Measurements from ENCODE around the gene IFI27L2. TPM values are rescaled to one million over a fixed set of nuclear protein-coding genes. Genes with fewer than 3 reads are reported as not detected.
A peak's percentile ranks its signal among the peaks of the same experiment; 100 is the strongest.

IFI27L2 gene, protein sequence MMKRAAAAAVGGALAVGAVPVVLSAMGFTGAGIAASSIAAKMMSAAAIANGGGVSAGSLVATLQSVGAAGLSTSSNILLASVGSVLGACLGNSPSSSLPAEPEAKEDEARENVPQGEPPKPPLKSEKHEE
- 10 to 100 TPM; 19.3 to 26.4 (median 23.6) TPM for total RNA-seq

DNA sequence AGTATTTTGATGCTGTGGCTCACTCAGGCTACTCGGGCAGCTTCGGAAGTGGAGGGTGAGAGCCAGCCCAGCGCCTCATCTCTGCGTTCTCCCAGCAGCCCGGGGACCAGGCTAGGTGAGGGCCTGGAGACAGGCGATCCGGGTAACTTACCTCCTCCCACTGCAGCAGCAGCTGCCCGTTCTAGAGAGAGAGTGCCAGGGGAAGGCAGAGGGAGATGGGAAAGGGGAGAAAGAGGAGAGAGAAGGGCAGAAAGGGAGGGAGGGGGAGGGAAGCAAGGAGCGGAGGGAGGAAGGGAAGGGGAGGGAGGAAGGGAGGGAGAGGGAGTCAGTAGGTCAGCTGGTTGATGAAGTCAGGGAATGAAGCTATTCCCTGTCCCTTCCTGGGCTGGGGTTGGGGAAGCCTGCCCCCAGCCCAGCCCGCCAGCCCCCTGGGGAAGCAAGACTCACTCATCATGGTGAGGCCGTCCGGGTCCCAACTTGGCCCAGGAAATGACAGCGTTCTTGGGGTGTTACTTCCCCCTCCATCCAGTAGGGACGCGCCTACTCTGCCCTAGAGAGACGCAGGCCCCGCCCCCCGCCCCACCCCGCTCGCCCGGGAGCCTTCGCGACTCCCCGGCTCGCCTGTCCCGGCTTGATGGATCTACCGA, at the start of gene IFI27L2:
TSS of gene IFI27L2 (minus strand) at position 494 of the 647 bp plus-strand sequence. CDS start at position 454, 40 bp downstream.
- H3K4me1 Mint-ChIP-seq (ENCODE audit: low read depth), result peaks cover 18% of the 10 kb centered on the region
- H3K9me3 Mint-ChIP-seq, result no peaks in the 10 kb centered on the region
- DNase-seq (peak; percentile 45), ATAC-seq (peak; percentile 96 to 99)
- peak within 1 kb of the TSS; percentile 88 for H3K4me3 Mint-ChIP-seq
- H3K27me3 Mint-ChIP-seq (ENCODE audit: low read depth), result peaks cover 6% of the 10 kb centered on the region
- H3K36me3 Mint-ChIP-seq (ENCODE audit: insufficient read depth), result no peaks in the 10 kb centered on the region

DNA sequence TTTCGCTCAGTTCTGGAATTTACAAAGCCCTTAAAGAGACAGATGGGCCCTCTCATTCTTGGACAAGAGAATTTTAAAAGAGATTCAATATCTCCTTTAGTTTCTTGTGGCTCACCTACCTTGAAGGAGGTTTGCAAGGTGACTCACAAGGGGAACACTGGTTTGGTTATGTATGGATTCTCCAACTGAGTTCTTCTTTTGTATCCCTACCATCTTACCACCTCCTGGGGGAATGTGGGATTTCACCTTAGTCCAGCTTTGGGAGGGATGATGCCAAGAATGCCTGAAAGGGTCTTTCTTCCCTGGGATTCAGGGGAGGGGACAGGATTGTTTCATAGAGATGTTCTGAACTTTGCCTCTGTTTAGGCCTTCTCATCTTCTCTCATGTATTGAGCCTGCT, 48.4 kb upstream of the IFI27L2 start:
- H3K4me1 Mint-ChIP-seq (ENCODE audit: low read depth), result peaks cover 34% of the 10 kb centered on the region
- no peaks in the 10 kb centered on the region for H3K9me3 Mint-ChIP-seq
- ATAC-seq (no peak), DNase-seq (no peak)
- H3K4me3 Mint-ChIP-seq, result peak overlapping the region; percentile 9
- no peaks in the 10 kb centered on the region for H3K36me3 Mint-ChIP-seq (ENCODE audit: insufficient read depth)
- peaks cover 13% of the 10 kb centered on the region for H3K27me3 Mint-ChIP-seq (ENCODE audit: low read depth)

DNA sequence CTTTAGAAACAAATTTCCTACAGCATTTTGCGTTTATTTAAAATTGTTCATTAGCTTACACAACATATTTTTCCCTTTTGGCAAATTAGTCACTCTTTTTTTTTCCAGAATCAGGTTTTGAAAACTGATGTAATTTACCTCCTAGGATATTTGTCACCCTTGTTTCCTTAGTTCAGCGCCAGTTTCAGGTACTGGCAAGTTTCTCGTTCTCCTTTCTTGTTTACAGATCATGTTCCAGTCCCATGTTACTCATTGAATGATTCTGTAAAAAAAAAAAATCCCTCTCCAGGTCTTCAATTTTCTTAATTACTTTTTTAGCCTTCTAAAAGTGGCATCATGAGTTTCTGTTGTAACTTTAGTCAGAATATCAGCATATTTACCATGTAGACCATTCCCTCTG, 47.4 kb upstream of the IFI27L2 start:
- H3K36me3 Mint-ChIP-seq (ENCODE audit: insufficient read depth), result no peaks in the 10 kb centered on the region
- H3K27me3 Mint-ChIP-seq (ENCODE audit: low read depth), result peaks cover 13% of the 10 kb centered on the region
- H3K4me3 Mint-ChIP-seq, result peak overlapping the region; percentile 75
- no peaks in the 10 kb centered on the region for H3K9me3 Mint-ChIP-seq
- DNase-seq (no peak), ATAC-seq (no peak)
- H3K4me1 Mint-ChIP-seq (ENCODE audit: low read depth), result peaks cover 34% of the 10 kb centered on the region

DNA sequence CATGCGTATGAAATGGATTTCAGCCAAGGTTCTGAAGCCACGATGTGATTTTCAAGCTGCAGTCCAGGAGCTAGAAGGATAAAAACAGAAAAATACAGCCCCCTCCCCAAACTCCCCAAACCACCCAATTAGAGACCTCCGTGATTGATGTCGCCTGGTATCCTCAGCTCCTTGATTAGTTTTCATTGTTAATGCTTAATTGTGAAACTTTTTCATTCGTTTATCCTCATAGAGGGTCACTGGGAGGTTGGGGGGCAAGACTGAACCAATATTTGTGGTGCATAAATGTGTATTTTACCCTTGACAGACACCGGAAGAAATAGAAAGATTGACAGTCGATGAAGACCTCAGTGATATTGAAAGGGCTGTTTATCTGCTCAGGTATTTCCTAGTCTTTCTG, 46.3 kb upstream of the IFI27L2 start:
- DNase-seq (no peak), ATAC-seq (no peak)
- peaks cover 30% of the 10 kb centered on the region for H3K4me1 Mint-ChIP-seq (ENCODE audit: low read depth)
- peak overlapping the region; percentile 75 for H3K4me3 Mint-ChIP-seq
- no peaks in the 10 kb centered on the region for H3K9me3 Mint-ChIP-seq
- H3K27me3 Mint-ChIP-seq (ENCODE audit: low read depth), result peaks cover 13% of the 10 kb centered on the region
- H3K36me3 Mint-ChIP-seq (ENCODE audit: insufficient read depth), result no peaks in the 10 kb centered on the region

DNA sequence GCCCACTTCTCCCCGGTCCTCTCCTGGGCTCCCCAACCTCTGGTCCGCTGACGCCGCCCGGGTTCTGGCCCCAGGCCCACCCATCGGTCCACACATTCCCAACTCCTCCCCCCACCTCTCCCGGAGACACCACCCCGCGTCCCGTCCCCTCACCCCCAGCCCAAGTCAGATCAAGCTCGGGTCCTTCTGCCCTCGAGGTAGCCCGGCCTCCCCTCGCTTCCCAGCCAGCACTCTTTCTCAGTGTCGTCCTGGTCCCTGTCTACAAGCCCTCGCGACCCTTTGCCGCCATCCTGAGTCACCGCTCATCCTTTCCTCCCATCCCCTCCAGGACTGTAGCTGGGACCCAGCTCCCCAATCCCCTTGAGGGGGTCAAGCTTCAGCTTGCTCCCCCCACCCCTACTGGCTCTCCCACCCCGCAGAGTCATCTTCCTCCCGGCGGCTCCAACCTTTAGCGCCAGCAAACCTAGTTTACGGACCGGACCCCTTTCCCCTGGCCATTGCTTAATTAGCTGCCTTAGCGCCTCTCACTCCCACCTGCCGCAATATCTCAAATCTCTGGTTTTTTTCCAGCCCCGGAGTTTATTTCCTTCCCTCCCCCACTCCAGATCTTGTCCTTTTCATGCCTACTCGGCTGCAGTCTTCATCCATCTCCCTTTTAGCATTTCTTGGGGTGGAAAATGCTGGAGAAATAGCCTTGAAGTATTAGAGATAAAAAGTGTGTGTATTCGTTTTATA, 45.8 kb upstream of the IFI27L2 start:
- Mint-ChIP-seq H3K27me3 (ENCODE audit: low read depth) (peaks cover 13% of the 10 kb centered on the region), H3K4me3 (peak overlapping the region; percentile 75), H3K36me3 (ENCODE audit: insufficient read depth) (no peaks in the 10 kb centered on the region), H3K4me1 (ENCODE audit: low read depth) (peaks cover 26% of the 10 kb centered on the region), H3K9me3 (no peaks in the 10 kb centered on the region)
- no peak for DNase-seq
- ATAC-seq, result no peak

DNA sequence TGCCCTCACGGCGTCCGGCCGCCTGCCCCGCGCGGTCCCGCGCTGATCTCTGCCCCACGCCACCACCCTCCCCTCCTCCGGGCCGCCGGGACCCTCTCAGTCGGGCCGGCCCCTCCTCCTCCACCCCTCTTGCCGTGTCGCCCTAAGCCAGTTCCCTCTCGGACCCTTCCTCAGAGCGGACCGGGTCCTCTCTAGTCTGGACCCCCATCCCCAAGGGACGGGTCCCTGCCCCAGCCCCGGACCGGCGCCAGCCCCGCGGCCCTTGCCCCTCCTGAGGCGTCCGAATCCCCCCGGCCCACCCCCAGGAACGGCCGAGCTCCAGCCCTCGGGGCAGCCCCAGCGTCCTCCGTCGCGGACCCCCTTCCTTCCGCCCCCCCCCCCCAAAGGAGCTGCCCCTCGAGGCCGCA, 45.2 kb upstream of the IFI27L2 start:
- no peaks in the 10 kb centered on the region for H3K36me3 Mint-ChIP-seq (ENCODE audit: insufficient read depth)
- no peak for DNase-seq
- ATAC-seq, result no peak
- no peaks in the 10 kb centered on the region for H3K9me3 Mint-ChIP-seq
- H3K4me1 Mint-ChIP-seq (ENCODE audit: low read depth), result peaks cover 26% of the 10 kb centered on the region
- H3K27me3 Mint-ChIP-seq (ENCODE audit: low read depth), result peaks cover 13% of the 10 kb centered on the region
- peak overlapping the region; percentile 75 for H3K4me3 Mint-ChIP-seq

DNA sequence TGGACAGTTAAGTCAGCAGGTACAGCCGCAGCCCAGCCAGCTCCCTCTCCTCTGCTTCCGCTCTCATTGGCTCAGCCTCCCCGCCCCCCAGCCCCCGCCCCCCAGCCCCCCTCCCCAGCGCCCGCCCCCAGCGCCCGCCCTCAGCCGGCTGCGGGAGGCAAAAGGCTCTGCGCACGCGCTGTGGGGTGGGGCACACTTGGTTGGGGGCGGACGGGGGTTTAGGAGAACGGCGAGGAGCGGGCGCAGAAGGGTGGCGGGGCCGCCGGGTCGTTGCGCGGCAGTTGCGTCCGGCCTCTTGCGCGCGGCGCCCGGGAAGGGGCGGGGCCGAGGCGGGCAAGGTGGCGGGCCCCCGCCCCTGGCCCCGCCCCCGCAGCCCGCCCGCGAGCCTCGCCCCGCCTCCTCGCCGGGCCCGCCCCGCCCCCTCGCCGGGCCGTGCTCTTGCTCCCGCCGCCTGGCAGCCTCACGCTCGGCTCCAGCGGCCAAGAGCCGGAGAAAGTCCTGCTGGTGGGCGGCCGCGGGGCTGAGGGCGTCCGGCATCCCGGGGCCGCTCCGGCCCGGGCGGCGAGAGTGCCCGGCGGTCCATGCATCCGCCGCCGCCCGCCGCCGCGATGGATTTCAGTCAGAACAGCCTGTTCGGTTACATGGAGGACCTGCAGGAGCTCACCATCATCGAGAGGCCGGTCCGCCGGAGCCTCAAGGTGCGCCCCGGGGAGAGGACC, 44.6 kb upstream of the IFI27L2 start, which contains the start of gene PPP4R4:
TSS of gene PPP4R4 (plus strand) at position 438 of the 719 bp plus-strand sequence. CDS start at position 582, 144 bp downstream.
- DNase-seq, result peak; percentile 85
- H3K36me3 Mint-ChIP-seq (ENCODE audit: insufficient read depth), result no peaks in the 10 kb centered on the region
- peaks cover 13% of the 10 kb centered on the region for H3K27me3 Mint-ChIP-seq (ENCODE audit: low read depth)
- peak within 1 kb of the TSS; percentile 79 for H3K4me3 Mint-ChIP-seq
- peak; percentile 89 to 93 for ATAC-seq
- H3K4me1 Mint-ChIP-seq (ENCODE audit: low read depth), result peaks cover 26% of the 10 kb centered on the region
- H3K9me3 Mint-ChIP-seq, result no peaks in the 10 kb centered on the region

DNA sequence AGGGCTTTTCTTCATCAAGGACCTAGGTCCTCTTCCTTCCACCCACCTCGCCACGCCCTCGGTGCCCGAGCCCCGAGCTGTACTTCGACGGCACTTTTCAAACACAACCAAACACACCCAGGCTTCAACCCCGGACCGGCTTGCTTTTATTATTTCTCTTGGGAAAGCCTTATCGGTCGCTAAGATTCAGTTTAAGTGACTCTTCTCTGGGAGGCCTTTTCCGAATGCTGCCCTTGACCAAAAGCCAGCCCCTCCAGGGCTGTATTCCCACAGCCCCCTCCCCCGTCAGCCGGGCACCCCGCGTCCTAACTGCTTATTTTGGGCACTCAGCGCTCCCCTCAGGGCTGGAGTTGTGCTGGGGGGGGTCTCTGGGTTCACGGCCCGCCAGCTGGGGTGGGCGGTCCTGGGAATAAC, 44.1 kb upstream of the IFI27L2 start:
- no peak for DNase-seq
- no peaks in the 10 kb centered on the region for H3K36me3 Mint-ChIP-seq (ENCODE audit: insufficient read depth)
- peaks cover 26% of the 10 kb centered on the region for H3K4me1 Mint-ChIP-seq (ENCODE audit: low read depth)
- peaks cover 13% of the 10 kb centered on the region for H3K27me3 Mint-ChIP-seq (ENCODE audit: low read depth)
- ATAC-seq, result no peak
- H3K4me3 Mint-ChIP-seq, result peak overlapping the region; percentile 79
- H3K9me3 Mint-ChIP-seq, result no peaks in the 10 kb centered on the region

DNA sequence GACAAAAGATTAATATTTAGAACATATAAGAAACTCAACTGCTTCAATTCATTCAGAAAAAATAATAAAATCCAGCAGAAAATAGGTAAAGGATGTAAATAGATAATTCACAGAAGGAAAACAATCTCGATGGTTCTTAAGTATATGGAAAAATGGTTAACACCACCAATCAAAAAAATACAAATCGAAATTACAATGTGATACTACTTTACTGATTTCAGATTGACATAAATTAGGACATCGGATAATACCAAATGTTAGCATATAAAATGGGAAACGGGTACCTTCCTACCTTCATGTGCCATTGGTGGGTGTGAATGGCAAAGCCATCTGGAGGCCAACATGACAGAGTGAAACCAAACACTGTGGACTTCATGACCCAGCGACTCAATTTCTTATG, 43.1 kb upstream of the IFI27L2 start:
- Mint-ChIP-seq H3K36me3 (ENCODE audit: insufficient read depth) (no peaks in the 10 kb centered on the region), H3K9me3 (no peaks in the 10 kb centered on the region), H3K4me3 (peak overlapping the region; percentile 79), H3K27me3 (ENCODE audit: low read depth) (peaks cover 13% of the 10 kb centered on the region), H3K4me1 (ENCODE audit: low read depth) (peaks cover 26% of the 10 kb centered on the region)
- no peak for DNase-seq
- no peak for ATAC-seq

DNA sequence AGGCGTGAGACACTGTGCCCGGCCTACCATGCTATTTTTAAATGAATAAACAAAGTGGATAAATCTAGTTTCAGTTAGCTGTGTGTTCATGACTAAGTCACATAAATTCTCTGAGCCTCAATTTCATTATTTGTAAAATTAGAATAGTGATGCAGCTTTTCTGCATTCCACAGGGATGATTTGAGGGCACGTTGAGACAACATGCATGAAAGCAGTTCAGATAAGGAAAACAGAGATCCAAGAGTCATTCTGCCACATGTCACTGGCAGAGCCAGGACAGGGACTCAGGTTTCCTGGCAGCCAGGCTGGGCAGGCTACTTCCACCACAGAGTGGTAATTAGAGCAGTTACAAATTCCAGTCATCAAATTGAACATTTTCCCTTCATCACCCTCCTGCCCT, 41.8 kb upstream of the IFI27L2 start:
- no peak for ATAC-seq
- no peaks in the 10 kb centered on the region for H3K9me3 Mint-ChIP-seq
- DNase-seq, result no peak

DNA sequence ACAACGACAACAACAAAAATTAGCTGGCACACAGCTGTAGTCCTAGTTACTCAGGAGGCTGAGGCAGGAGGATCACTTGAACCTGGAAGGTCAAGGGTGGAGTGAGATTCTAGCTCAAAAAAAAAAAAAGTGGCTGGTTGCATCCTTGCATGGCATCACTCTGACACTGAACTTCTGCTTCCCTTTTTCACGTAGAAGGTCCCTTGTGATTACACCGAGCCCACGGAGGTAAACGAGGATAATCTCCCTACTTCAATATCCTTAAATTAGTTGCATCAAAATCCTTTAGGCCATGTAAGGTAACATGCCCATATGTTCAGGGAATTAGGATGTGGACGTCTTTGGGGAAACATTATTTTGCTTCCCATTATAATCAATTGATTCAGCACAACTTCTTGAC, 40.7 kb upstream of the IFI27L2 start:
- DNase-seq (no peak), ATAC-seq (no peak)
- H3K36me3 Mint-ChIP-seq (ENCODE audit: insufficient read depth), result no peaks in the 10 kb centered on the region
- H3K27me3 Mint-ChIP-seq (ENCODE audit: low read depth), result peaks cover 5% of the 10 kb centered on the region
- no peaks in the 10 kb centered on the region for H3K9me3 Mint-ChIP-seq
- no peak overlapping the region for H3K4me3 Mint-ChIP-seq
- H3K4me1 Mint-ChIP-seq (ENCODE audit: low read depth), result peaks cover 8% of the 10 kb centered on the region

More for the DNA sequence above, 41.8 kb upstream of the IFI27L2 start:
- Mint-ChIP-seq H3K27me3 (ENCODE audit: low read depth) (peaks cover 10% of the 10 kb centered on the region), H3K4me1 (ENCODE audit: low read depth) (peaks cover 19% of the 10 kb centered on the region), H3K36me3 (ENCODE audit: insufficient read depth) (no peaks in the 10 kb centered on the region), H3K4me3 (no peak overlapping the region)

DNA sequence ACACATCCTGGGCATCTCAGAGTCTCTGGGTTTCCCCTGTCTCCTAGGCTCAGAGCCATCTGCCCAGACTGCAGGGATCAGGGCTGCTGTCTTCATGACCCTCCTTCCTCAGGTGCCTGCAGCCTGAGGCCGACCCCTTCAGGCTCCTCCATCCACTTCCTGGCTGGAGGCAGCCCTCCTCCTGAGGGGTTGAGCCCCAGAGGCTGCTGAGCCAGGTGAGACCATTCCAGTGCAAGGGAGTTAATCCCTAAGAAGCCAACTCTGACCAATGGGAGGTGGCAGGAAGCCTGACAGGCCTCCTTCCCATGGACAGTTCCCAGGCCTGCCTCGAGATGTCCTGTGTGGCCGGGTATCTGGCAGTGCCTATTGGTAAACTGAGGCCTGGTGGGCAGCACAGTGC, 36.3 kb upstream of the IFI27L2 start:
- ATAC-seq (no peak), DNase-seq (no peak)
- Mint-ChIP-seq H3K4me3 (no peak overlapping the region), H3K9me3 (no peaks in the 10 kb centered on the region), H3K27me3 (ENCODE audit: low read depth) (no peaks in the 10 kb centered on the region), H3K36me3 (ENCODE audit: insufficient read depth) (no peaks in the 10 kb centered on the region), H3K4me1 (ENCODE audit: low read depth) (peaks cover 35% of the 10 kb centered on the region)

DNA sequence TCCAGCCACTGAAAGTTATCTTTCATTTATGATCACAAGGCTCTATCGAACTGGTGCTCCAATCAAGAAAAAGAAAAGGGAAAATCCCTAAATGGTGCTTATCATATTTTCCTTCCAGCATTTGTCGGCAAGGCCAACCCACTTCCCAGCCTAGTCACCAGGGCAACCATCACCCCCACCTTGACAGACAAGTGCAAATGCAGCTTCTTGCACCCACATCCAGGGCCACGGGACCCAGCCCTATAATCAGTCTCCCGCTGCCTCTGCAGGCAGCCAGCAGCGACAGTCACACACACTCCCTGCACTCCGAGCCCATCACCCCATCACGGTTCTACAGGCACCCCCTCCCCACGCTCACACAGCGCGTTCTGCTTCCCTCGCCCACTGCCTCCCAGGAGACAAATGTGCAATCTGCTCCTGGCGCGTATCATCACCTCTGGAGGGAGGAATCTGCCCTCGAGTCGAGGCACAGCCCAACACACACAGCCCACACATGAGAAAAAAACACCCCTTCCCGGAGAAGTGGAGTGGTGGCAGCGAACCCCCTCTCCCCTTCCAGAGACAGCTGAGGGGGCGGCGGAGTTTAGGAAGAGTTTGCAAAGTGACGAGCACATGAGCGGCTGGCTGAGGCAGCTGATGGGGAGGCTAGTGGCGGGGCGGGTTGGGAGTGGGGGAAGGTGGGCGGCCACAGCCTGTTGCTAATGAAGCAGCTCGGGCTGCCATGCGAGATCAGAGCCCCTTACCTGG, 35.5 kb upstream of the IFI27L2 start:
- DNase-seq (no peak), ATAC-seq (peak; percentile 48 to 70)
- H3K27me3 Mint-ChIP-seq (ENCODE audit: low read depth), result no peaks in the 10 kb centered on the region
- H3K36me3 Mint-ChIP-seq (ENCODE audit: insufficient read depth), result no peaks in the 10 kb centered on the region
- peaks cover 43% of the 10 kb centered on the region for H3K4me1 Mint-ChIP-seq (ENCODE audit: low read depth)
- no peak overlapping the region for H3K4me3 Mint-ChIP-seq
- H3K9me3 Mint-ChIP-seq, result no peaks in the 10 kb centered on the region

DNA sequence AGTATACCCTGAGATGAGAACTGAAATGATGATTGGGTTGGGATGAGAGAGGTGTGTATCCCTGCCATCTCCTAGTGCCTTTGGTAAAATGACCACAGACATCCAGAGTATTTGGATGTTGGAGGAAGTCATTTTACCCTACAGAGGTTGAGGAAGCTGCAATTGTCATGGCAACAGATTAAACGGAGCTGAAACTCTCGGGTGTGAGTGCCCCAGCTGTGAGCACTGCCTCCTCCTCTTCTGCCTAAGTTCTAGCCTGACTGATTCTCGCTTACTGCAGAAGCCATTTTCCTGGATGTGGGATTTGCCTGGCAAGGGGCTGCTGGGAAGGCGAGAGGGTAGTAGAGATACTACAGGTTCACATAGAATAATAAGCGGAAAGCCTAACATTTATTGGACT, 34.4 kb upstream of the IFI27L2 start:
- Mint-ChIP-seq H3K4me3 (no peak overlapping the region), H3K27me3 (ENCODE audit: low read depth) (no peaks in the 10 kb centered on the region), H3K36me3 (ENCODE audit: insufficient read depth) (no peaks in the 10 kb centered on the region), H3K9me3 (no peaks in the 10 kb centered on the region), H3K4me1 (ENCODE audit: low read depth) (peaks cover 50% of the 10 kb centered on the region)
- DNase-seq (no peak), ATAC-seq (peak in 1 of 2 donors; percentile 25)

Data from activated T-cell treated with anti-CD3 and anti-CD28 coated beads, Interleukin-2, amount 50 U/mL, for 4 hours (primary cell).